Suprapubic skin (tissue), 4 donors: ENCODE results near the gene MORC1. TPM values are rescaled to one million over a fixed set of nuclear protein-coding genes. Genes with fewer than 3 reads are reported as not detected.
A peak's percentile ranks its signal among the peaks of the same experiment; 100 is the strongest.

ENCODE experiments used
- DNase-seq, 2 donors: peaks; one replicate each; pipeline ENCODE4 v3.0.0-alpha.2; 2019; ENCODE audit warnings: low spot score in 2 of 2
- H3K27ac ChIP-seq: fragments of 200-600 bp; sonication (generic); one replicate; pipeline ENCODE4 v1.5.1; 2019
- H3K27me3 ChIP-seq: fragments of 200-600 bp; sonication (generic); one replicate; pipeline ENCODE4 v1.5.1; 2019
- H3K36me3 ChIP-seq: fragments of 200-600 bp; sonication (generic); one replicate; pipeline ENCODE4 v1.5.1; 2019
- H3K4me1 ChIP-seq: fragments of 200-600 bp; sonication (generic); one replicate; pipeline ENCODE4 v1.5.1; 2019
- H3K4me3 ChIP-seq: fragments of 200-600 bp; sonication (generic); one replicate; pipeline ENCODE4 v1.5.1; 2019; ENCODE audit warnings: mild to moderate bottlenecking
- H3K9me3 ChIP-seq: fragments of 200-600 bp; sonication (generic); one replicate; pipeline ENCODE4 v1.5.1; 2019
- EP300 ChIP-seq: sonication (generic); formaldehyde crosslinking; IDR thresholded peaks from one replicate; pipeline ENCODE4 v1.6.1; 2017; ENCODE audit warnings: antibody characterized with exemption
- POLR2A ChIP-seq, 2 donors: fragments of 450-650 bp; IDR thresholded peaks; one replicate each; pipeline ENCODE4 v1.6.1; 2017; ENCODE audit warnings: antibody characterized with exemption in 2 of 2, mild to moderate bottlenecking in 2 of 2, moderate library complexity in 2 of 2
- POLR2AphosphoS5 ChIP-seq, 3 donors: sonication (generic); formaldehyde crosslinking; IDR thresholded peaks; one replicate each; pipeline ENCODE4 v1.6.1; 2017; ENCODE audit warnings: antibody characterized with exemption in 3 of 3
- WGBS: methylation state at CpG from one replicate; pipeline ENCODE4 v1.1.5; 2018; 5-methylcytosine and 5-hydroxymethylcytosine counted together
- total RNA-seq, 4 donors: library from RNA; depleted of rRNA; stranded (reverse); fragments of >200 nt; gene quantifications; one replicate each; pipeline ENCODE4 v1.1.0, GENCODE V29; 2016
- TF ChIP-seq, protein P1 (sequence below), 2 donors: fragments of 200-600 bp in 1 of 2; fragments of 450-650 bp in 1 of 2; sonication (generic) in 1 of 2; IDR thresholded peaks; one replicate each; pipeline ENCODE4 v1.5.1; 2016 to 2019; ENCODE audit warnings: antibody characterized with exemption in 2 of 2, mild to moderate bottlenecking in 1 of 2, moderate library complexity in 1 of 2

Gene MORC1
- total RNA-seq, 4 donors from 2014 or later: not detected

DNA sequence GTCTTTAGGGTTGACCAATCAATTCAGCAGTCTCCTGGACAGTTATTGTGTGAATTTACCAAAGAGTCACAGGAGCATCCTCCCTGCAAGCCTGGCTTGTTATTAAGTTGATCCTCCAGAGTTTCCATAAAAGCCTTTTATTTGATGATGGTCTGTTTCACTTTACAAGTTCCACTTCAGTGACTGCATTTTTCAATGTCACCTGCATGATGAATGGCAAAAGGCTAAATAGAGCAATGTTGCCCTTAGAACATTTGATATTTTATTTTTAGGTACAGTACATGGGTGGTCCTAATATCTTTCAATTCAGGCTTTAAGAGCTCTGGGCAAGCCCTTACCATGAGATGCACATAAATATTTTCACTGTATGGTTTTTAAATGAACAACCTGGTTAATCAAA is 186.9 kb downstream of the MORC1 start:
- no peak overlapping the region for H3K4me3 ChIP-seq
- TF ChIP-seq POLR2AphosphoS5 (IDR thresholded peaks at IDR 0.05) (no peak), EP300 (no peak), POLR2A (IDR thresholded peaks at IDR 0.05) (no peak)
- TF ChIP-seq, protein P1, sequence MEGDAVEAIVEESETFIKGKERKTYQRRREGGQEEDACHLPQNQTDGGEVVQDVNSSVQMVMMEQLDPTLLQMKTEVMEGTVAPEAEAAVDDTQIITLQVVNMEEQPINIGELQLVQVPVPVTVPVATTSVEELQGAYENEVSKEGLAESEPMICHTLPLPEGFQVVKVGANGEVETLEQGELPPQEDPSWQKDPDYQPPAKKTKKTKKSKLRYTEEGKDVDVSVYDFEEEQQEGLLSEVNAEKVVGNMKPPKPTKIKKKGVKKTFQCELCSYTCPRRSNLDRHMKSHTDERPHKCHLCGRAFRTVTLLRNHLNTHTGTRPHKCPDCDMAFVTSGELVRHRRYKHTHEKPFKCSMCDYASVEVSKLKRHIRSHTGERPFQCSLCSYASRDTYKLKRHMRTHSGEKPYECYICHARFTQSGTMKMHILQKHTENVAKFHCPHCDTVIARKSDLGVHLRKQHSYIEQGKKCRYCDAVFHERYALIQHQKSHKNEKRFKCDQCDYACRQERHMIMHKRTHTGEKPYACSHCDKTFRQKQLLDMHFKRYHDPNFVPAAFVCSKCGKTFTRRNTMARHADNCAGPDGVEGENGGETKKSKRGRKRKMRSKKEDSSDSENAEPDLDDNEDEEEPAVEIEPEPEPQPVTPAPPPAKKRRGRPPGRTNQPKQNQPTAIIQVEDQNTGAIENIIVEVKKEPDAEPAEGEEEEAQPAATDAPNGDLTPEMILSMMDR (IDR thresholded peaks at IDR 0.05): no peak
- H3K36me3 ChIP-seq: no peaks in the 10 kb centered on the region
- no peaks in the 10 kb centered on the region for H3K4me1 ChIP-seq
- DNase-seq: no peak
- H3K27me3 ChIP-seq: no peaks in the 10 kb centered on the region
- peaks cover 7% of the 10 kb centered on the region for H3K9me3 ChIP-seq
- H3K27ac ChIP-seq: no peak overlapping the region

DNA sequence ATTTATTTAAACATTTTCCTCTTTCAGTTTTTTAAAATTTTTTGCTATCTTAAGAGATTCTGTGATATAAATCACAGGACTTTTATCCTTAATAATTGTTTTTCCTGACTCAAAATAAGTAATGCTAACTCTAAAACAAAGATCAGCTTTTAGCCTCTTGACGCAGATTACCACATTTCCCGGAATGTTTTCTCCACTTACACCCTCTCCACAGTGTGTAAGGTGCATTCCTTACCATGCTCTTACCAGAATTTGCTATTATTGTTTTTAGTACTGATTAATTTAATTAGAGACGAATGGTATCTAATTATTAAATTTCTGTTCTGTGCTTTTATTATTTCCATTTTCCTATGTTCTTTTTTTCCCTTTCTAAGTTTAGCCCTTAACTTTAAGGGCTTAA is 199.1 kb downstream of the MORC1 start:
- no peaks in the 10 kb centered on the region for H3K36me3 ChIP-seq
- 83% methylated on average over 3 of the region's 3 CpGs for WGBS
- TF ChIP-seq, protein P1 (IDR thresholded peaks at IDR 0.05): no peak
- no peak for TF ChIP-seq POLR2AphosphoS5 (IDR thresholded peaks at IDR 0.05)
- TF ChIP-seq POLR2A (IDR thresholded peaks at IDR 0.05): no peak
- TF ChIP-seq EP300: no peak
- no peak overlapping the region for H3K4me3 ChIP-seq
- H3K27me3 ChIP-seq: no peaks in the 10 kb centered on the region
- no peak overlapping the region for H3K27ac ChIP-seq
- H3K9me3 ChIP-seq: no peaks in the 10 kb centered on the region
- no peaks in the 10 kb centered on the region for H3K4me1 ChIP-seq
- DNase-seq: no peak

GRCh38 chr3:108914774-108915641 is 202.9 kb downstream of the MORC1 start:
- 17% methylated on average over 6 of the region's 6 CpGs for WGBS
- no peak for DNase-seq

DNA sequence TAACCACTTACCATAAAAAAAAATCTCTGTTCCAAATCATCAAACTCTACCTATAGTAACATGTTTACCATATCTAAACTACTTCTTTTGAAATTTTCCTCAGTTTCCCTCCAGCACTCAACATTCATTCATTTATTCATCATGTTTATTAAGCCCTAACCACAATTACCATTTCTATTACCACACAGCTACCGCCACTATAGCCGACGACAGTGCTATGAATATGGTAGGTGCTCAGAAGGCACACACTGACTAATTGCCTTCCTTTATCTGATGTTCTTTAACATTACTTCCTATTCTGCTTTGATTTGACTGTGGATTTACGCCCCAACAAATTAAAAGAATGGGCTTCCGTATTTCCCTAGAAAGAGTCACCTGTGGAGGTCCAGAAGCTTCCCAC is 208.1 kb downstream of the MORC1 start:
- H3K9me3 ChIP-seq: no peaks in the 10 kb centered on the region
- TF ChIP-seq EP300: no peak
- TF ChIP-seq POLR2A (IDR thresholded peaks at IDR 0.05): no peak
- TF ChIP-seq, protein P1 (IDR thresholded peaks at IDR 0.05): no peak
- TF ChIP-seq POLR2AphosphoS5 (IDR thresholded peaks at IDR 0.05): no peak
- H3K27me3 ChIP-seq: no peaks in the 10 kb centered on the region
- H3K4me1 ChIP-seq: no peaks in the 10 kb centered on the region
- WGBS: 89% methylated on average over 5 of the region's 5 CpGs
- H3K27ac ChIP-seq: no peak overlapping the region
- H3K36me3 ChIP-seq: no peaks in the 10 kb centered on the region
- DNase-seq: no peak
- no peak overlapping the region for H3K4me3 ChIP-seq

More at GRCh38 chr3:108914774-108915641, 202.9 kb downstream of the MORC1 start:
- no peak for TF ChIP-seq POLR2AphosphoS5 (IDR thresholded peaks at IDR 0.05)
- TF ChIP-seq, protein P1 (IDR thresholded peaks at IDR 0.05): peak; percentile 38 to 67
- Histone ChIP-seq H3K27me3 (no peaks in the 10 kb centered on the region), H3K9me3 (no peaks in the 10 kb centered on the region), H3K36me3 (no peaks in the 10 kb centered on the region), H3K4me1 (no peaks in the 10 kb centered on the region), H3K27ac (no peak overlapping the region), H3K4me3 (no peak overlapping the region)

Other genes starting within 250 kb of the MORC1 start
- not detected for gene GUCA1C, start 164.3 kb downstream of the MORC1 start, total RNA-seq
- not detected for gene C3orf85, start 18.6 kb upstream of the MORC1 start, total RNA-seq
- gene DPPA2, start 198.4 kb upstream of the MORC1 start, total RNA-seq: not detected
- not detected for gene DPPA4, start 219.4 kb upstream of the MORC1 start, total RNA-seq